ENCODE measurements around the gene LPA. TPM values are rescaled to one million over a fixed set of nuclear protein-coding genes. Genes with fewer than 3 reads are reported as not detected.

Gene LPA
- total RNA-seq, 1 donor from 2014 or later, result 0.30 TPM

- H3K4me1 ChIP-seq, result peaks cover 11% of the 10 kb centered on the region
- intact Hi-C loops (cut with DNase I), result no loop called here
- H3K4me3 ChIP-seq, result peak overlapping the region; percentile 73
- H3K36me3 ChIP-seq, result no peaks in the 10 kb centered on the region
- TF ChIP-seq, protein P1, sequence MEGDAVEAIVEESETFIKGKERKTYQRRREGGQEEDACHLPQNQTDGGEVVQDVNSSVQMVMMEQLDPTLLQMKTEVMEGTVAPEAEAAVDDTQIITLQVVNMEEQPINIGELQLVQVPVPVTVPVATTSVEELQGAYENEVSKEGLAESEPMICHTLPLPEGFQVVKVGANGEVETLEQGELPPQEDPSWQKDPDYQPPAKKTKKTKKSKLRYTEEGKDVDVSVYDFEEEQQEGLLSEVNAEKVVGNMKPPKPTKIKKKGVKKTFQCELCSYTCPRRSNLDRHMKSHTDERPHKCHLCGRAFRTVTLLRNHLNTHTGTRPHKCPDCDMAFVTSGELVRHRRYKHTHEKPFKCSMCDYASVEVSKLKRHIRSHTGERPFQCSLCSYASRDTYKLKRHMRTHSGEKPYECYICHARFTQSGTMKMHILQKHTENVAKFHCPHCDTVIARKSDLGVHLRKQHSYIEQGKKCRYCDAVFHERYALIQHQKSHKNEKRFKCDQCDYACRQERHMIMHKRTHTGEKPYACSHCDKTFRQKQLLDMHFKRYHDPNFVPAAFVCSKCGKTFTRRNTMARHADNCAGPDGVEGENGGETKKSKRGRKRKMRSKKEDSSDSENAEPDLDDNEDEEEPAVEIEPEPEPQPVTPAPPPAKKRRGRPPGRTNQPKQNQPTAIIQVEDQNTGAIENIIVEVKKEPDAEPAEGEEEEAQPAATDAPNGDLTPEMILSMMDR (IDR thresholded peaks at IDR 0.05), result peak; percentile 92
- H3K9me3 ChIP-seq, result no peaks in the 10 kb centered on the region
- DNase-seq, result no peak
- peak overlapping the region; percentile 72 for H3K27ac ChIP-seq
- no peaks in the 10 kb centered on the region for H3K27me3 ChIP-seq (ENCODE audit: low read depth)
- ATAC-seq, result peak in 1 of 2 donors; percentile 16
These were observed 144.5 kb downstream of the LPA start for GRCh38 chr6:160519603-160520042.

- intact Hi-C loops (cut with DNase I), result no loop called here
- Histone ChIP-seq H3K9me3 (no peaks in the 10 kb centered on the region), H3K4me1 (peaks cover 11% of the 10 kb centered on the region), H3K27ac (no peak overlapping the region), H3K4me3 (peak overlapping the region; percentile 73), H3K27me3 (ENCODE audit: low read depth) (no peaks in the 10 kb centered on the region), H3K36me3 (no peaks in the 10 kb centered on the region)
- DNase-seq, result no peak
- no peak for ATAC-seq
- TF ChIP-seq, protein P1 (IDR thresholded peaks at IDR 0.05), result no peak
These were observed 144.9 kb downstream of the LPA start for GRCh38 chr6:160519133-160519532.

GRCh38 chr6:160513836-160514235 lies 150.2 kb downstream of the LPA start:
- Histone ChIP-seq H3K27ac (no peak overlapping the region), H3K4me1 (no peaks in the 10 kb centered on the region), H3K36me3 (no peaks in the 10 kb centered on the region), H3K9me3 (no peaks in the 10 kb centered on the region), H3K27me3 (ENCODE audit: low read depth) (no peaks in the 10 kb centered on the region), H3K4me3 (no peak overlapping the region)
- intact Hi-C loops (cut with DNase I), result no loop called here
- DNase-seq (no peak), ATAC-seq (no peak)
- TF ChIP-seq, protein P1 (IDR thresholded peaks at IDR 0.05), result no peak

GRCh38 chr6:160510976-160511617 lies 153.0 kb downstream of the LPA start:
- Histone ChIP-seq H3K4me3 (no peak overlapping the region), H3K4me1 (no peaks in the 10 kb centered on the region), H3K36me3 (no peaks in the 10 kb centered on the region), H3K27ac (no peak overlapping the region), H3K27me3 (ENCODE audit: low read depth) (no peaks in the 10 kb centered on the region), H3K9me3 (no peaks in the 10 kb centered on the region)
- no peak for DNase-seq
- ATAC-seq, result no peak
- intact Hi-C loops (cut with DNase I), result no loop called here
- TF ChIP-seq, protein P1 (IDR thresholded peaks at IDR 0.05), result no peak

DNA sequence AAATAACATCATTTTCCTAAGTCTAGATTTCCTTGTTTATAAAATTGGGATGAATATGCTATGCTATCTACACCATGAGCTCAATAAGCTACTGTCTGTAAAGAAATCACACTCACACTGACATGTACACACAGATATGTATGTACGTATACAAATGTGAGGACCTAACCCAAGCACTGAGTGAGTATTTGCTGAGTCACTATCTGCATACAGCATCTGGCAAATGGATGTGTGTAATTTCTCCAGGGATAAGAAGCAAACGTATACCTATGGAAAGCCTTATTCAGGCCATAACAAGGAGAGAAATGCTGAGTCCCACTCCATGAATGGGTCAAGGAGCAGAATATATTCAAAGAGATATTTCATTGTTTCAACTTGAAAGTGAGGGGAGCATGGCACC lies 153.9 kb downstream of the LPA start:
- no peaks in the 10 kb centered on the region for H3K36me3 ChIP-seq
- H3K27ac ChIP-seq, result no peak overlapping the region
- ATAC-seq (no peak), DNase-seq (no peak)
- no peaks in the 10 kb centered on the region for H3K4me1 ChIP-seq
- H3K9me3 ChIP-seq, result no peaks in the 10 kb centered on the region
- no peak overlapping the region for H3K4me3 ChIP-seq
- no peaks in the 10 kb centered on the region for H3K27me3 ChIP-seq (ENCODE audit: low read depth)
- TF ChIP-seq, protein P1 (IDR thresholded peaks at IDR 0.05), result no peak
- intact Hi-C loops (cut with DNase I), result no loop called here

Data from lower lobe of right lung (tissue), 2 donors.